ENCODE measurements around the gene SDR42E2.

The SDR42E2 gene

GRCh38 chr16:22203091-22203490, 40.8 kb downstream of the SDR42E2 start:
- Histone ChIP-seq H3K4me3 (ENCODE audit: low read depth, low read length) (no peak overlapping the region), H3K27ac (no peak overlapping the region), H3K36me3 (replicated peaks) (no peaks in the 10 kb centered on the region), H3K27me3 (replicated peaks) (no peaks in the 10 kb centered on the region)
- TF ChIP-seq CTCF (IDR thresholded peaks at IDR 0.05; ENCODE audit: low read depth, low read length, missing control alignments) = no peak
- DNase-seq = no peak
- in situ Hi-C loops (cut with HindIII; ENCODE audit: low pct_ligation_motif_present, low sequenced_read_pairs) = no loop called here

GRCh38 chr16:22204091-22204655, 41.9 kb downstream of the SDR42E2 start:
- Histone ChIP-seq H3K27ac (no peak overlapping the region), H3K4me3 (ENCODE audit: low read depth, low read length) (no peak overlapping the region), H3K36me3 (replicated peaks) (no peaks in the 10 kb centered on the region), H3K27me3 (replicated peaks) (no peaks in the 10 kb centered on the region)
- in situ Hi-C loops (cut with HindIII; ENCODE audit: low pct_ligation_motif_present, low sequenced_read_pairs) = no loop called here
- DNase-seq = no peak
- TF ChIP-seq CTCF (IDR thresholded peaks at IDR 0.05; ENCODE audit: low read depth, low read length, missing control alignments) = no peak

GRCh38 chr16:22205577-22206012, 43.3 kb downstream of the SDR42E2 start:
- in situ Hi-C loops (cut with HindIII; ENCODE audit: low pct_ligation_motif_present, low sequenced_read_pairs) = no loop called here
- TF ChIP-seq CTCF (IDR thresholded peaks at IDR 0.05; ENCODE audit: low read depth, low read length, missing control alignments) = no peak
- peak overlapping the region; percentile 35 for H3K27ac ChIP-seq
- peak overlapping the region; percentile 93 for H3K4me3 ChIP-seq (ENCODE audit: low read depth, low read length)
- no peak for DNase-seq
- no peaks in the 10 kb centered on the region for H3K36me3 ChIP-seq (replicated peaks)
- H3K27me3 ChIP-seq (replicated peaks) = no peaks in the 10 kb centered on the region

- Histone ChIP-seq H3K27ac (peak within 1 kb of the TSS; percentile 35), H3K27me3 (replicated peaks) (no peaks in the 10 kb centered on the region), H3K4me3 (ENCODE audit: low read depth, low read length) (peak within 1 kb of the TSS; percentile 93), H3K36me3 (replicated peaks) (no peaks in the 10 kb centered on the region)
- in situ Hi-C loops (cut with HindIII; ENCODE audit: low pct_ligation_motif_present, low sequenced_read_pairs) = no loop called here
- DNase-seq = peak; percentile 91
- TF ChIP-seq CTCF (IDR thresholded peaks at IDR 0.05; ENCODE audit: low read depth, low read length, missing control alignments) = peak; percentile 74
These were observed 43.9 kb downstream of the SDR42E2 start, which contains the start of gene EEF2K for GRCh38 chr16:22206013-22206841. TSS of gene EEF2K (plus strand) at chr16:22206278. CDS start at chr16:22225730, 19,452 bp downstream.

GRCh38 chr16:22206842-22207714, 44.8 kb downstream of the SDR42E2 start:
- in situ Hi-C loops (cut with HindIII; ENCODE audit: low pct_ligation_motif_present, low sequenced_read_pairs) = no loop called here
- Histone ChIP-seq H3K4me3 (ENCODE audit: low read depth, low read length) (peak overlapping the region; percentile 93), H3K27me3 (replicated peaks) (no peaks in the 10 kb centered on the region), H3K36me3 (replicated peaks) (no peaks in the 10 kb centered on the region), H3K27ac (peak overlapping the region; percentile 29)
- TF ChIP-seq CTCF (IDR thresholded peaks at IDR 0.05; ENCODE audit: low read depth, low read length, missing control alignments) = no peak
- no peak for DNase-seq

All from brain microvascular endothelial cell (primary cell).